Thyroid gland (tissue), 4 donors: ENCODE data around the gene TCHP.

ENCODE experiments used
- CTCF ChIP-seq, 6 experiments: fragments of 200-600 bp in 3 of 6; fragments of 450-650 bp in 3 of 6; sonication (generic) in 3 of 6; IDR thresholded peaks; one replicate each; pipeline ENCODE4 v1.5.1; 2016 to 2019; ENCODE audit warnings: antibody characterized with exemption in 6 of 6, mild to moderate bottlenecking in 2 of 6, inconsistent platforms in 1 of 6, moderate library complexity in 1 of 6
- POLR2A ChIP-seq, 2 donors: fragments of 450-650 bp; IDR thresholded peaks; one replicate each; pipeline ENCODE4 v1.6.1; 2017; ENCODE audit warnings: antibody characterized with exemption in 2 of 2, mild to moderate bottlenecking in 2 of 2, moderate library complexity in 1 of 2

- TF ChIP-seq CTCF (IDR thresholded peaks at IDR 0.05) (peak in 2 of 6 experiments; percentile 14 to 27), POLR2A (IDR thresholded peaks at IDR 0.05) (no peak)
These were observed 39.1 kb upstream of the TCHP start for GRCh38 chr12:109860977-109861376.
